SK-N-SH (cell line): ENCODE data around the gene FBXO17. TPM values are rescaled to one million over a fixed set of nuclear protein-coding genes. Genes with fewer than 3 reads are reported as not detected.

Experiments
- CTCF ChIA-PET: fragments of 300-600, 350-600 bp; formaldehyde crosslinking; extraction: SDS; loops from one replicate; lab custom pipeline; 2021; lab: Yijun Ruan, JAX
- POLR2A ChIA-PET: fragments of 350-600 bp; sonication (Branson Sonifier 250); formaldehyde crosslinking; extraction: SDS; loops from one replicate; lab custom pipeline; 2020; ENCODE audit warnings: antibody characterized with exemption, inconsistent platforms; lab: Yijun Ruan, JAX
- DNase-seq: peaks from one replicate; pipeline ENCODE4 v3.0.0; 2012
- H2AFZ ChIP-seq: fragments of 200-600 bp; sonication (generic); 2 replicates; pipeline ENCODE4 v1.8.1; 2016; ENCODE audit warnings: antibody characterized with exemption, mild to moderate bottlenecking, low read depth
- H3F3A ChIP-seq: fragments of 200-600 bp; sonication (generic); replicated peaks from 2 replicates; pipeline ENCODE3; 2016; ENCODE audit warnings: antibody characterized with exemption, mild to moderate bottlenecking; ENCODE audit not compliant: insufficient read depth
- H3K27ac ChIP-seq, 2 experiments: fragments of 200-500 bp in 1 of 2; fragments of 200-600 bp in 1 of 2; sonication (Bioruptor generic) in 1 of 2; sonication (generic), shearing (Covaris generic) in 1 of 2; 2 replicates each; pipeline versions ENCODE4 v1.5.1 to v1.6.1; 2014 to 2016; ENCODE audit warnings: low read depth in 2 of 2, inconsistent platforms in 1 of 2, low read length in 1 of 2, mild to moderate bottlenecking in 1 of 2, mixed read lengths in 1 of 2
- H3K27me3 ChIP-seq: fragments of 200-600 bp; sonication (generic), shearing (Covaris generic); 2 replicates; pipeline ENCODE4 v1.6.1; 2016; ENCODE audit warnings: mixed run types; ENCODE audit not compliant: insufficient read depth
- H3K36me3 ChIP-seq, 2 experiments: fragments of 200-500 bp in 1 of 2; fragments of 200-600 bp in 1 of 2; sonication (Bioruptor generic) in 1 of 2; sonication (generic) in 1 of 2; replicated peaks in 1 of 2; 2 replicates each; pipeline versions ENCODE3 to v1.5.1; 2014 to 2016; ENCODE audit warnings: low read length in 1 of 2, mild to moderate bottlenecking in 1 of 2; ENCODE audit not compliant: insufficient read depth in 2 of 2, control insufficient read depth in 1 of 2
- H3K4me1 ChIP-seq, 2 experiments: fragments of 200-500 bp in 1 of 2; fragments of 200-600 bp in 1 of 2; sonication (Bioruptor generic) in 1 of 2; sonication (generic), shearing (Covaris generic) in 1 of 2; 2 replicates each; pipeline versions ENCODE4 v1.5.1 to v1.6.1; 2014 to 2016; ENCODE audit warnings: low read depth in 1 of 2, low read length in 1 of 2, mixed run types in 1 of 2; ENCODE audit not compliant: insufficient read depth in 2 of 2, control insufficient read depth in 1 of 2
- H3K4me2 ChIP-seq: fragments of 200-600 bp; sonication (generic), shearing (Covaris generic); 2 replicates; pipeline ENCODE4 v1.6.1; 2017; ENCODE audit warnings: mixed run types
- H3K4me3 ChIP-seq, 2 experiments: fragments of 200-500 bp in 1 of 2; fragments of 200-600 bp in 1 of 2; sonication (Bioruptor generic) in 1 of 2; sonication (generic), shearing (Covaris generic) in 1 of 2; 2 replicates each; pipeline versions ENCODE4 v1.5.1 to v1.8.1; 2014 to 2016; ENCODE audit warnings: low read depth in 2 of 2, inconsistent platforms in 1 of 2, low read length in 1 of 2, mild to moderate bottlenecking in 1 of 2, mixed read lengths in 1 of 2, moderate library complexity in 1 of 2
- H3K79me2 ChIP-seq: fragments of 200-600 bp; sonication (generic); 2 replicates; pipeline ENCODE4 v1.8.1; 2017; ENCODE audit warnings: mild to moderate bottlenecking; ENCODE audit not compliant: insufficient read depth
- H3K9ac ChIP-seq: fragments of 200-600 bp; sonication (generic); 2 replicates; pipeline ENCODE4 v1.6.1; 2017; ENCODE audit warnings: mixed run types
- H3K9me2 ChIP-seq: fragments of 200-600 bp; sonication (generic); 2 replicates; pipeline ENCODE4 v1.6.1; 2017; ENCODE audit warnings: mixed run types
- H3K9me3 ChIP-seq: fragments of 200-600 bp; sonication (generic); 2 replicates; pipeline ENCODE4 v1.6.1; 2017; ENCODE audit warnings: mixed run types, mild to moderate bottlenecking, moderate library complexity
- H4K20me1 ChIP-seq: fragments of 200-600 bp; sonication (generic); 2 replicates; pipeline ENCODE4 v1.6.1; 2017; ENCODE audit warnings: mild to moderate bottlenecking, mixed run types; ENCODE audit not compliant: insufficient read depth
- CHD2 ChIP-seq: fragments of 150-350 bp; IDR thresholded peaks from 2 replicates; pipeline ENCODE4 v1.6.1; 2018; ENCODE audit warnings: low read length; ENCODE audit not compliant: partially characterized antibody
- EP300 ChIP-seq, 2 experiments: IDR thresholded peaks; 2 replicates each; pipeline versions ENCODE4 v1.4.0 to v1.6.1; 2012; ENCODE audit warnings: borderline replicate concordance in 1 of 2, low read depth in 1 of 2, low read length in 1 of 2
- EZH2phosphoT487 ChIP-seq: fragments of 200-600 bp; sonication (generic); IDR thresholded peaks from 2 replicates; pipeline ENCODE4 v1.6.1; 2017; ENCODE audit warnings: low read depth, mixed run types, mild to moderate bottlenecking, antibody characterized with exemption, moderate library complexity, borderline replicate concordance
- FOSL2 ChIP-seq: IDR thresholded peaks from 2 replicates; pipeline ENCODE4 v1.4.0; 2012; ENCODE audit warnings: low read depth, mild to moderate bottlenecking, moderate library complexity, borderline replicate concordance
- FOXJ3 ChIP-seq: sonication (generic); formaldehyde crosslinking; IDR thresholded peaks from 2 replicates; pipeline ENCODE4 v1.5.1; 2020; ENCODE audit warnings: mild to moderate bottlenecking, missing genetic modification reagents
- FOXM1 ChIP-seq: IDR thresholded peaks from 2 replicates; pipeline ENCODE4 v1.4.0; 2012; ENCODE audit warnings: low read depth, mild to moderate bottlenecking
- GABPA ChIP-seq: IDR thresholded peaks from 2 replicates; pipeline ENCODE4 v1.4.0; 2012; ENCODE audit warnings: low read depth, mild to moderate bottlenecking
- NRF1 ChIP-seq: IDR thresholded peaks from 2 replicates; pipeline ENCODE4 v1.6.1; 2012; ENCODE audit warnings: low read depth, mild to moderate bottlenecking, low read length
- PBX3 ChIP-seq: IDR thresholded peaks from 2 replicates; pipeline ENCODE4; 2012
- POLR2AphosphoS5 ChIP-seq: IDR thresholded peaks from 2 replicates; pipeline ENCODE4 v1.6.1; 2012; ENCODE audit warnings: low read depth, low read length
- RAD21 ChIP-seq: IDR thresholded peaks from 2 replicates; pipeline ENCODE4 v1.6.1; 2012; ENCODE audit warnings: mild to moderate bottlenecking, low read length
- RCOR1 ChIP-seq: fragments of 150-350 bp; IDR thresholded peaks from 2 replicates; pipeline ENCODE4 v1.6.1; 2017; ENCODE audit warnings: antibody characterized with exemption, low read length
- REST ChIP-seq: IDR thresholded peaks from 2 replicates; pipeline ENCODE4 v1.6.1; 2012; ENCODE audit warnings: mild to moderate bottlenecking, low read depth, low read length, moderate library complexity
- RXRA ChIP-seq: IDR thresholded peaks from 2 replicates; pipeline ENCODE4 v1.4.0; 2012; ENCODE audit warnings: low read depth, mild to moderate bottlenecking, borderline replicate concordance
- SIN3A ChIP-seq: IDR thresholded peaks from 2 replicates; pipeline ENCODE4 v1.6.1; 2012; ENCODE audit warnings: low read depth, mild to moderate bottlenecking, low read length, moderate library complexity, borderline replicate concordance
- SMC3 ChIP-seq: IDR thresholded peaks from 2 replicates; pipeline ENCODE4 v1.6.1; 2012; ENCODE audit warnings: low read depth, low read length, improper control_type of control experiment
- TAF1 ChIP-seq: IDR thresholded peaks from 2 replicates; pipeline ENCODE4 v1.6.1; 2012; ENCODE audit warnings: low read depth, mild to moderate bottlenecking, low read length, moderate library complexity, borderline replicate concordance
- TEAD4 ChIP-seq: IDR thresholded peaks from 2 replicates; pipeline ENCODE4 v1.4.0; 2012; ENCODE audit warnings: mild to moderate bottlenecking, borderline replicate concordance; ENCODE audit not compliant: insufficient read depth
- YY1 ChIP-seq: IDR thresholded peaks from 2 replicates; pipeline ENCODE4 v1.4.0; 2012; ENCODE audit warnings: low read depth, mild to moderate bottlenecking
- WGBS: methylation state at CpG from one replicate; pipeline ENCODE4 v1.1.6; 2017; ENCODE audit warnings: low lambda C conversion rate; 5-methylcytosine and 5-hydroxymethylcytosine counted together
- polyA plus RNA-seq, 3 experiments: library from polyadenylated mRNA; depleted of rRNA; stranded (reverse); fragments of >200 nt; gene quantifications; 2 replicates each; pipeline ENCODE4 v1.2.3, GENCODE V29; 2012

Gene FBXO17
- polyA plus RNA-seq, 1 of the 3 experiments (the other 2 are of a cell fraction) = 40.7 TPM

- Histone ChIP-seq H4K20me1 (no peaks in the 10 kb centered on the region), H2AFZ (no peak overlapping the region), H3K79me2 (no peaks in the 10 kb centered on the region), H3K4me1 (peaks cover 0 to 4% of the 10 kb centered on the region in 2 experiments; a peak in 1 of 4 replicates), H3K4me3 (no peak overlapping the region), H3K9me3 (no peaks in the 10 kb centered on the region), H3K9ac (no peak overlapping the region), H3K4me2 (no peak overlapping the region), H3F3A (peaks cover 2% of the 10 kb centered on the region), H3K27ac (no peak overlapping the region), H3K9me2 (no peaks in the 10 kb centered on the region), H3K27me3 (no peaks in the 10 kb centered on the region), H3K36me3 (no peaks in the 10 kb centered on the region)
- no peak for DNase-seq
- peak; percentile 47 for TF ChIP-seq RAD21
- no peak for TF ChIP-seq POLR2AphosphoS5
- TF ChIP-seq SIN3A = no peak
- TF ChIP-seq FOXJ3 (CRISPR knock-in tag) = no peak
- TF ChIP-seq NRF1 = no peak
- TF ChIP-seq RXRA = no peak
- TF ChIP-seq FOSL2 = no peak
- TF ChIP-seq REST = no peak
- CTCF ChIA-PET = interaction anchor here (0.7 to 1.8 kb wide), 5 partner anchors 9 to 52 kb away, joined by 3 to 12 read pairs (median 4); partner anchors contain the start of genes MRPS12 and SARS2
- POLR2A ChIA-PET = no interaction called here
- 82% methylated on average over 13 of the region's 13 CpGs for WGBS
Observed at GRCh38 chr19:38952395-38953165, 23.0 kb downstream of the FBXO17 start.

- no peak overlapping the region for H2AFZ ChIP-seq
- H3K9me3 ChIP-seq = no peaks in the 10 kb centered on the region
- no peak overlapping the region for H3K4me2 ChIP-seq
- H3K27ac ChIP-seq = no peak overlapping the region
- no peak overlapping the region for H3K9ac ChIP-seq
- H4K20me1 ChIP-seq = no peaks in the 10 kb centered on the region
- no peak for DNase-seq
- H3K9me2 ChIP-seq = no peaks in the 10 kb centered on the region
- H3K79me2 ChIP-seq = no peaks in the 10 kb centered on the region
- ChIA-PET CTCF (interaction anchor here (1.0 to 1.5 kb wide), 2 partner anchors 9 to 25 kb away, joined by 3 to 4 read pairs; no protein-coding TSS in a partner anchor), POLR2A (no interaction called here)
- H3K36me3 ChIP-seq = peaks cover 5 to 9% of the 10 kb centered on the region in 2 experiments
- 83% methylated on average over 3 of the region's 3 CpGs for WGBS
- peaks cover 0 to 4% of the 10 kb centered on the region in 2 experiments; a peak in 1 of 4 replicates for H3K4me1 ChIP-seq
- no peak overlapping the region for H3K4me3 ChIP-seq
- peaks cover 4% of the 10 kb centered on the region for H3F3A ChIP-seq
- no peaks in the 10 kb centered on the region for H3K27me3 ChIP-seq
- TF ChIP-seq EP300 (IDR thresholded peaks at IDR 0.05; ENCODE audit: borderline replicate concordance in 1 of 2, low read depth in 1 of 2, low read length in 1 of 2) = no peak
- no peak for TF ChIP-seq FOXM1
- no peak for TF ChIP-seq CHD2
- TF ChIP-seq TEAD4 = no peak
- no peak for TF ChIP-seq FOSL2
- no peak for TF ChIP-seq SMC3
- TF ChIP-seq EZH2phosphoT487 = no peak
- no peak for TF ChIP-seq GABPA
- TF ChIP-seq RAD21 = no peak
- TF ChIP-seq SIN3A = no peak
- no peak for TF ChIP-seq PBX3
- TF ChIP-seq TAF1 = no peak
- no peak for TF ChIP-seq YY1
- no peak for TF ChIP-seq RCOR1
Observed at GRCh38 chr19:38951187-38951586, 24.4 kb downstream of the FBXO17 start.
